Kidney epithelial cell (primary cell): ENCODE measurements around the gene NT5DC1. TPM values are rescaled to one million over a fixed set of nuclear protein-coding genes. Genes with fewer than 3 reads are reported as not detected.

Source experiments
- DNase-seq: peaks from one replicate; pipeline ENCODE4 v3.0.0-alpha.2; 2010; ENCODE audit warnings: low read depth
- H3K27me3 ChIP-seq: 2 replicates; pipeline ENCODE4 v1.6.0; 2011; ENCODE audit warnings: low read length; ENCODE audit not compliant: control insufficient read depth, insufficient read depth
- H3K36me3 ChIP-seq: 2 replicates; pipeline ENCODE4 v1.5.1; 2011; ENCODE audit warnings: low read length; ENCODE audit not compliant: control insufficient read depth, insufficient read depth
- H3K4me3 ChIP-seq: 2 replicates; pipeline ENCODE4 v1.5.1; 2011; ENCODE audit warnings: low read depth, mild to moderate bottlenecking, control low read depth, low read length
- total RNA-seq: library from RNA; depleted of rRNA; stranded (reverse); fragments of >200 nt; gene quantifications from 2 replicates; pipeline ENCODE4 v1.2.3, GENCODE V29; 2015
- TF ChIP-seq, protein P1 (sequence below): IDR thresholded peaks from 2 replicates; pipeline ENCODE4 v1.5.1; 2011; ENCODE audit warnings: mild to moderate bottlenecking, moderate library complexity, low read length, control low read depth, inconsistent platforms; ENCODE audit not compliant: insufficient read depth, poor library complexity, severe bottlenecking

NT5DC1 gene
- total RNA-seq, 1 donor from 2014 or later, result 19.3 TPM

DNA sequence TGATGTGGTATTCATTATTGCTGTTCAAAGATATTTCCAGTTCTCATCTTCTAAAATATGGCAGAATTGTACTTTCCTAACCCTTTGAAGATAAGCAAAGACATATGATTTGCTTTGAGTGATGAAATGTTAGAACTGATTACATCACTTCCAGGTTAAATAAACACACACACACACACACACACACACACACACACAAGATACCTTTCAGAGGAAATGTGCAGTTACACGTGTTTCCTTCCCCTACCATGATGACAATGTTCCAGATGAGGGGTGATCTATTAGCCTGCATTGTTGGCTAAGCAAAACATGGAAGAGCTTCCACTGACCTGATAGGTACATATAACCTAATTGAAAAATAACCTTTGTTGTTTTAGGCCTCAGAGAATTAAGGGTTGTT lies 28.3 kb upstream of the NT5DC1 start:
- no peak overlapping the region for H3K4me3 ChIP-seq
- DNase-seq, result no peak
- no peaks in the 10 kb centered on the region for H3K36me3 ChIP-seq
- TF ChIP-seq, protein P1, sequence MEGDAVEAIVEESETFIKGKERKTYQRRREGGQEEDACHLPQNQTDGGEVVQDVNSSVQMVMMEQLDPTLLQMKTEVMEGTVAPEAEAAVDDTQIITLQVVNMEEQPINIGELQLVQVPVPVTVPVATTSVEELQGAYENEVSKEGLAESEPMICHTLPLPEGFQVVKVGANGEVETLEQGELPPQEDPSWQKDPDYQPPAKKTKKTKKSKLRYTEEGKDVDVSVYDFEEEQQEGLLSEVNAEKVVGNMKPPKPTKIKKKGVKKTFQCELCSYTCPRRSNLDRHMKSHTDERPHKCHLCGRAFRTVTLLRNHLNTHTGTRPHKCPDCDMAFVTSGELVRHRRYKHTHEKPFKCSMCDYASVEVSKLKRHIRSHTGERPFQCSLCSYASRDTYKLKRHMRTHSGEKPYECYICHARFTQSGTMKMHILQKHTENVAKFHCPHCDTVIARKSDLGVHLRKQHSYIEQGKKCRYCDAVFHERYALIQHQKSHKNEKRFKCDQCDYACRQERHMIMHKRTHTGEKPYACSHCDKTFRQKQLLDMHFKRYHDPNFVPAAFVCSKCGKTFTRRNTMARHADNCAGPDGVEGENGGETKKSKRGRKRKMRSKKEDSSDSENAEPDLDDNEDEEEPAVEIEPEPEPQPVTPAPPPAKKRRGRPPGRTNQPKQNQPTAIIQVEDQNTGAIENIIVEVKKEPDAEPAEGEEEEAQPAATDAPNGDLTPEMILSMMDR, result no peak
- H3K27me3 ChIP-seq, result no peaks in the 10 kb centered on the region

GRCh38 chr6:116073765-116074440 lies 26.8 kb upstream of the NT5DC1 start:
- TF ChIP-seq, protein P1, result no peak
- H3K36me3 ChIP-seq, result no peaks in the 10 kb centered on the region
- H3K4me3 ChIP-seq, result no peak overlapping the region
- peak; percentile 51 for DNase-seq
- H3K27me3 ChIP-seq, result no peaks in the 10 kb centered on the region

GRCh38 chr6:116074732-116075390 lies 25.8 kb upstream of the NT5DC1 start:
- DNase-seq, result no peak

GRCh38 chr6:116078522-116078921 lies 22.1 kb upstream of the NT5DC1 start:
- TF ChIP-seq, protein P1, result no peak
- DNase-seq, result no peak

More at GRCh38 chr6:116074732-116075390, 25.8 kb upstream of the NT5DC1 start:
- Histone ChIP-seq H3K27me3 (no peaks in the 10 kb centered on the region), H3K4me3 (no peak overlapping the region), H3K36me3 (no peaks in the 10 kb centered on the region)
- TF ChIP-seq, protein P1, result no peak

DNA sequence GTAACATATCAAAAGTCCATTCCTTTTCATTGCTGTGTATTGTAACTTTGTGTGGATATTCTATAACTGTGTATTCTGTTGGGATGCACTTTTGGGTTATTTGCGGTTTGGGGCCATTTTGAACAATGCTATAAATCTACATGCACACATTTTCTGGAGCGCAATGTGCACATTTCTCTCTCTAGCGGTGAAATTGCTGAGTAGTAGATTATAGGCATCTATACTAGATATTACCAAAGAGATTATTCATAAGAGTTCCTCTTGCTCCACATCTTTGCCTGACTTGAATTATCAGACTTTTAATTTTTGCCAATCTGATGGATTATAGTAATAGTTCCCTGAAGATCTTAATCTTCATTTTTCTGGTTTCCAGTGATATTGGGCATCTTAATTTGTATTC lies 21.7 kb upstream of the NT5DC1 start:
- H3K27me3 ChIP-seq, result no peaks in the 10 kb centered on the region
- H3K4me3 ChIP-seq, result no peak overlapping the region
- H3K36me3 ChIP-seq, result no peaks in the 10 kb centered on the region
- DNase-seq, result no peak
- TF ChIP-seq, protein P1, result no peak

More at GRCh38 chr6:116078522-116078921, 22.1 kb upstream of the NT5DC1 start:
- no peaks in the 10 kb centered on the region for H3K36me3 ChIP-seq
- no peak overlapping the region for H3K4me3 ChIP-seq
- no peaks in the 10 kb centered on the region for H3K27me3 ChIP-seq

DNA sequence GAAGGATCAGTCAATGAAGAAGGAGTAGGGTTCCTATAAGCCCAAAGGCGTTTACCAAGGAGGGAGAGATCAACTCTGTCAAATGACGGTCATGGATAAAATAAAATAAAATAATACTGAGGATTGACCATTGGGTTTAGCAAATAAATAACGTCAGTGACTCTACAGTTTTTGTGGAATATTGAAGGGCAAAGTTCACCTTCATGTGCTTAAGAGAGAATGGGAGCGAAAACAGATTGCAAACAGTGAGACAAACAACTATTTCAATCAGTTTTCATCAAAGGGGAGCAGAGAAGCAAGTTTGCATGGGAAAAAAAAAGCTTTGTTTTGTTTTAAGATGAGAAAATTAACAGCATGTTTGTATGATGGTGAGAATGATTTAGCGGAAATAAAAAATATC lies 17.6 kb upstream of the NT5DC1 start:
- no peak for DNase-seq
- no peaks in the 10 kb centered on the region for H3K27me3 ChIP-seq
- H3K36me3 ChIP-seq, result no peaks in the 10 kb centered on the region
- TF ChIP-seq, protein P1, result no peak
- no peak overlapping the region for H3K4me3 ChIP-seq
